GM19035 (cell line): ENCODE results near the gene DDX1.
"Not testable (repeated sequence)": the region's sequence is repeated elsewhere in the genome, so short reads cannot be mapped to it uniquely, and the experiment has no call there.

ENCODE experiments used
- ATAC-seq: cut with Tn5 transposase; IDR thresholded peaks from one replicate; pipeline ENCODE4 v1.9.1; 2021; ENCODE audit not compliant: unreplicated experiment

DDX1 gene

GRCh38 chr2:15595342-15595905 lies 3.8 kb downstream of the DDX1 start:
- ATAC-seq: no peak

DNA sequence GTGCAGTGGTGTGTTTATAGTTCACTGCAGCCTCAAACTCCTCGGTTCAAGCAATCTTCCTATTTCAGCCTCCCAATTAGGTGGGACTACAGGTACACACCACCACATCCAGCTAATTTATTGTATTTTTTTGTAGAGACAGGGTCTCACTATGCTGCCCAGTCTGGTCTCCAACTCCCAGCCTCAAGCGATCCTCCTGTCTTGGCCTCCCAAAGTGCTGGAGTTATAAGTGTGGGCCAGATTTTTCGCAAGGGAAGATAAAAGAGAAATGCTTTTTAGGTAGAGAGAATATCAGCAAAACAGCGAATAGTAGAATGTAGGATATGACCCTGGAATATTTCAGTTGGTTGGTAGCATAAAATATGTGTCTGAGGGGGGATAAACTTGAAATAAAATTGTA lies 4.3 kb downstream of the DDX1 start:
- no peak for ATAC-seq

GRCh38 chr2:15596350-15596749 lies 4.7 kb downstream of the DDX1 start:
- ATAC-seq: no peak

DNA sequence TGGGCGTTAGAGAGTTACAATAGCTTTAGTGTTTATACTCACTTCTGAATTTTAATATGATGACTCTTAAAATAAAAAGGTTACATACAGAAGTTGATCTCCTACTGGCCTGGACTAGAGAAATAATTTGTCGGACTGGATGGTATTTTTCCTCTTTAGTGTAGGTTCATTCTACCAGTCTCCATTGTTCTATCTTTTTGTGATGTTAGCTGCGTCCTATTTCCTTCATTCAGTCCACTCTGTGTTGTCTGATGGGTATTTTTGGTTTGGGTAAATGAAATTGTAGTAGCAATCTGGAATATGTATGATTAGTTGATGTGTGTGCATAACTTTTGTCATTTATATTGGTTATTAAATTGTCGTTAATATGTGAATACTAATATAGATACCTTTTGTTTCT lies 5.3 kb downstream of the DDX1 start:
- no peak for ATAC-seq

DNA sequence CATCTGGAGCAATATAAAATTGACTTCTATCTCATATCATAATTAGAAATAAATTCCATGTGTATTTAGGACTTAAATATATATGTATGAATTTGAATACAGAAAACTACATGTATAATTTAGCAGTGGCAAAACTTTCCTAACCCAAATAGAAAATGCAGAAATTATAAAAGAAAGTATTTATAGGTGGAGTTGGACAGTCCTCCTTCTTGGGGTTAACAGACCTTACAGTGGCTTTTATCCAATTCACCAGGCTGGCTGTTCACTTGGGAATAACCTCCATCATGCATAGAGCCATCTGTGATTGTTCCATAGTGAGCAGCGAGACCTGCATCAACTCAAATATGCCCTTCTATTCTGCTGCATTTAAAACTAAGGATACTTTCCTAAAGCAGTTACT lies 8.3 kb downstream of the DDX1 start:
- ATAC-seq: no peak

DNA sequence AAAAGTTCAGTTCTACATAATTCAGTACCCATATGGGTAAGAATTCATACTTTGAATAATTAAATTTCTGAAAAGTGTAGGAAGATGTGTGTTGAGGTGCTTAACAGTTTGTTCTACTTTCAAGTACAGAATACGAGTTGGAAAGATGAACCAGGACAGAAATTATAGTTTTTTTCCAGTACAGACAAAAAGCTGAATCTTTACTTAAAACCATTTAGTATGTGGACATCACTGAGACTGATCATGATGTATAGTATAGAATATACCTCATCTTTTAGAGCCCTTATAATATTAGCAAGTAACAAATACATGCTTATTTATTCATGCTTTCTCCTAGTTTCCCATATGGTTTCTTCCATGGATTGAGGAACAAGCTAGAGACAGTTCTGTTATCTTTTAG lies 10.0 kb downstream of the DDX1 start:
- ATAC-seq: no peak

DNA sequence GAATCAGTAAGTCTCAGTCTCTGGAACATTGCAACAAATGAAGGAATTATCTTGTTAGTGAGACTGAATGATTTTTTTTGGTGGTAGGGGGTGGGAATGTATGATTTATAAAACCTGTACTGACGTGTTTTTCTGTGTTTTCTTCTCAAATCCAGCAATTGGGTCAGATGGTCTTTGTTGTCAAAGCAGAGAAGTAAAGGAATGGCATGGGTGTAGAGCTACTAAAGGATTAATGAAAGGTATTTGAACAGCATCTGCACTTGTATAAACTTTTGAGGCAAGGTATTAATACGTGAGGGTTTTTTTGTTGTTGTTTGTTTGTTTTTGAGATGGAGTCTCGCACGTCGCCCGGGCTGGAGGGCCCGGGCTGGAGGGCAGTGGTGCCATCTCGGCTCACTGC lies 10.7 kb downstream of the DDX1 start:
- no peak for ATAC-seq

- no peak for ATAC-seq
These were observed 11.5 kb downstream of the DDX1 start for GRCh38 chr2:15603044-15603765.

DNA sequence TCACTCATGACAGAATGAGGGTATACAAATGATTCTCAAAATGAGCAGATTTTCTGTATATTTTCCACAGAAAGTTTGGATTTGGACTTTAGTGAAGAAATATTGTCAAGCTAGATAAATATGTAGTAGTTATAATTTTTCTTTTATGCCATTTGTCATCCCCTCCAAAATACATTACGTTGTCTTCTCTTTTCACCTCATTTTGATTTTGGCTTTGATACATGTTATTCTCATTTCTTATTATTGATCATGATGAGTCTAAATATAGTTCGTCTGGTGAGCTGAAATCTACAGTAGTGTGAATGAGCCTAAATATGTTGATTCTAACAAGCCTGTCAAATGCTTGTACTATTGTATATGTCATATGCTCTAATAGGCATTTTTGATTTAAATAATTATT lies 12.3 kb downstream of the DDX1 start:
- ATAC-seq: no peak

GRCh38 chr2:15605721-15606120 lies 14.1 kb downstream of the DDX1 start:
- no peak for ATAC-seq

GRCh38 chr2:15606481-15607441 lies 15.1 kb downstream of the DDX1 start:
- no peak for ATAC-seq

- ATAC-seq: no peak
These were observed 16.2 kb downstream of the DDX1 start for GRCh38 chr2:15607709-15608391.

- ATAC-seq: no peak
These were observed 16.7 kb downstream of the DDX1 start for GRCh38 chr2:15608392-15608761.

DNA sequence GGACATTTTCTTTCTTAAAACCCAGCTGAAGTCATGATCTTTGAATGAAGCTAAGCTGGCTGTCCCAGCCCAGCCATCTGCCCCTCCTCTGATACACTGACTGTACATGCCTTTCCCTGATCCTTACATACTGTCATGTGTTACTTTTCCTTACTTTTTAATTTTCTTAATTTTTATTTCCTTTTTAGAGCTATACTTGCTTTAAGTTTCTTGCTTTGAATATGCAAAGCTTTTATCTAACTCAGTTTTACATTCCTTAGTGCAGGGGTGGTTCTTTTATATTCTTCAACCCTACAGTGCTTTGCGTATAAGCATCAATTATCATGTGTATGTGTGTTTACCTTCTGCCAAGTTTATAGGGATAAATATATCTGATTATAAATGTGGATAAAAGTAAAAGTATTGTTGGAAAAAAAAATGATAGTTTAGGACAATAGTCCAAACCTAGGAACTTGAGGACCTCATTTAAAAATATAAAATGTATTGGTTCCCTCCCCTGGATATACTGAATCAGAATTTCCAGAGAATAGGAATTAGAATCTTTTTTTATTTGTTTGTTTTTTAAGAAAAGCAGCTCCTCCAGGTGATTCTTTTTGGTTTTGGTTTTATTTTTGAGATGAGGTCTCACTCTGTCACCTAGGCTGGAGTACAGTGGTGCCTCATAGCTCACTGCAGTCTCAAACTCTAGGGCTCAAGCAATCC lies 17.8 kb downstream of the DDX1 start:
- ATAC-seq: no peak

GRCh38 chr2:15610430-15610952 lies 18.8 kb downstream of the DDX1 start:
- ATAC-seq: no peak

DNA sequence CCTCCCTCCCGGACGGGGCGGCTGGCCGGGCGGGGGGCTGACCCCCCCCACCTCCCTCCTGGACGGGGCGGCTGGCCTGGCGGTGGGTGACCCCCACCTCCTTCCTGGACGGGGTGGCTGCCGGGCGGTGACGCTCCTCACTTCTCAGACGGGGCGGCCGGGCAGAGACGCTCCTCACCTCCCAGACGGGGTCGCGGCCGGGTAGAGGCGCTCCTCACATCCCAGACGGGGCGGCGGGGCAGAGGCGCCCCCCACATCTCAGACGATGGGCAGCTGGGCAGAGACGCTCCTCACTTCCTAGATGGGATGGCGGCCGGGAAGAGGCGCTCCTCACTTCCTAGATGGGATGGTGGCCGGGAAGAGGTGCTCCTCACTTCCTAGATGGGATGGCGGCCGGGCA lies 20.4 kb downstream of the DDX1 start:
- ATAC-seq: not testable (repeated sequence)

DNA sequence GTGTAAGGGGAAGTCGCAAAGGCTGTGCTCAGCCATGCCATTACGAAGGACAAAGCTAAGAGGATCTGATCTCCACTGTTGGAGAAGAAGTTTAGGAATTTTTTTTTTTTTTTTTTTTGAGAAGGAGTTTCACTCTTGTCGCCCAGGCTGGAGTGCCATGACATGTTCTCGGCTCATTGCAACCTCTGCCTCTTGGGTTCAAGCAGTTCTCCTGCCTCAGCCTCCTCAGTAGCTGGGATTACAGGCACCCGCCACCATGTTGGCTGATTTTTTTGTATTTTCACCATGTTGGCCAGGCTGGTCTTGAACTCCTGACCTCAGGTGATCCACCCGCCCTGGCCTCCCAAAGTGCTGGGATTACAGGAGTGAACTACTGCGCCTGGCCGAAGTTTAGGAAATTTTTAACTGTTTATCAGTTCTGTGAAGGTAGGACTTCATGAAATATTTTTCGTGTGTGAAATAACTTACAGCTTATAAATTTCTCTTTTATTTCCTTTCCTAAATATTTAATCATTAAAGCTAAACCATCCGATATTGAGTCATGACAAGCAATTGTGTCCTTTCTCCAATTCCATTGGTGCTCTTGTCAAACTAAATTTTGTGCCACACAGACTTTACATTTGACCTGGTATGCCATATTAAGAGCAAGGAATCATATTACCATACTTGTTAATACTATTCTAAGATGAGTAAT lies 22.2 kb downstream of the DDX1 start:
- ATAC-seq: no peak

- ATAC-seq: no peak
These were observed 23.1 kb downstream of the DDX1 start for GRCh38 chr2:15614545-15615300.

GRCh38 chr2:15615301-15615920 lies 23.7 kb downstream of the DDX1 start:
- ATAC-seq: no peak
